NCI-H524 treated with DMSO at 0.1 percent for 48 hours (cell line): ENCODE results near the gene RGR.
"Not testable (repeated sequence)": the region's sequence is repeated elsewhere in the genome, so short reads cannot be mapped to it uniquely, and the experiment has no call there.

Experiments
- DNase-seq: peaks from one replicate; lab custom pipeline; 2025; lab: John Stamatoyannopoulos, UW

Gene RGR

GRCh38 chr10:84258034-84258695, 13.3 kb downstream of the RGR start:
- DNase-seq = no peak

DNA sequence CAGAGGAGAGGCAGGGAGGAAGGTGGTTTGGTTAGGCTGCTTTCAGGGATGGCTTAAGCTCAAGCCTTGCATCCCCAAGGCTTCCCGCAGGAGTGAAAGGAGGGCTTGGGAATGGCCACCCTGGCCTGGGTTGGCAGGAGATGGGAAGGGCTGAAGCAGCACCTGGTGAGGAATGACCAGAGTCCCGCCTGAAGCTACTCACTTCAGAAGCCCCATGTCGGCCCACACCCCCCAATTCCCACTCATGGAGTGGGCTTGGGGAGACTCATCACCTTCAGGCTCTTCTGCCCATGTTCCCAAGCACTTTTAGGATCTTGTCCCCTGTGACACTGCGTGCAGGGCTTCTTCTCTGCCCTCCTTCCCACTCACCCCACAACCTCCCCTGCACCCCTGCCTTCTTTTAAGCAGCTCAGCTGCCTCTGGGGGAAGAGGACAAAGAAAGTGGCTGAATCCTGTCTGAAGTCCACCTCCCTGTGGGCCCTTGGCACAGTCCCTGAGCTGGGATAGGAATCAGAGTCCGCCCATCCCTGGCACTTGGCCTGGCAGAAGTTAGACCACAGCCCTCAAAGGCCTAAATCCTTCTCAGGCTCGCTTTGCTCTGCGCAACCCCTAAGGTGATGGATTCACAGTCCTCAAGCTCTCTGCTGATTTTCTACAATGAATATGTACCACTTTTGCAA, 16.5 kb downstream of the RGR start:
- DNase-seq = no peak

DNA sequence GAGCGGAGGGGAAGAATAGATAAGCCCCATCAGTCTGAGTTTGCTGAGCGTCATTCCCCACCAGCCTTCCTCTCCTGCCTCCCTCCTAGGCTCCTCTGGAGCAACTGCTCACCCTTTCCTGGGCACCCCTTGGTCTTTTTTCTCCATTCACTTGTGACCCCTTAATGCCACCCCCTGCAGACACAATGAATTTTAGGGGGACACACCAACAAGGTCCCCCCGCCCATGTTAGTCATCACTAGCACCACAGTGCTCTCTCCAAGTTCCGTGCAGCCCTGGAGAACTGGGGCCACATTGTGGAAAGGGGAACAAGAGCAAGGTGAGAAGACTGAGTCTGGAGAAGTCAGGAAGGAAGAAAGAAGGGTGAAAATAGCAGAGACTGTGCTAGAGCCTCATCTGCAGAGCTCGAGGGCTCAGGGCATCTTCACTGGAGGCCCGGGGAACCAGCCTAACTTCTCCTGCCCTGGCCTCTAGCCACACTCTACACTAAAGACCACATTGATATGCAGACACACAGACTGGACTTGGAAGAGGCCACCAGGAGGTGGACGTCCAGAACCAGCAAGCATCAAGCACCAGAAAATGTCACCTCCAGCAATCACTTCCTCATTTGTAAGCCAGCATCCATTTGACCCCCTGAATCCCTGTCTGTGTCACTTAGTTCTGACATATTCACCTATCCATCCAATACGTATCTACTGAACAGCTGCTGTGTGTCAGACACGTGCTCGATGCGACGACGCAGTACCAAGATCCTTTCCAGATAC, 17.5 kb downstream of the RGR start:
- no peak for DNase-seq

GRCh38 chr10:84263716-84264115, 18.9 kb downstream of the RGR start:
- no peak for DNase-seq

- DNase-seq = no peak
Observed at GRCh38 chr10:84264611-84265141, 19.8 kb downstream of the RGR start.

GRCh38 chr10:84265418-84265817, 20.6 kb downstream of the RGR start:
- DNase-seq = peak; percentile 28

DNA sequence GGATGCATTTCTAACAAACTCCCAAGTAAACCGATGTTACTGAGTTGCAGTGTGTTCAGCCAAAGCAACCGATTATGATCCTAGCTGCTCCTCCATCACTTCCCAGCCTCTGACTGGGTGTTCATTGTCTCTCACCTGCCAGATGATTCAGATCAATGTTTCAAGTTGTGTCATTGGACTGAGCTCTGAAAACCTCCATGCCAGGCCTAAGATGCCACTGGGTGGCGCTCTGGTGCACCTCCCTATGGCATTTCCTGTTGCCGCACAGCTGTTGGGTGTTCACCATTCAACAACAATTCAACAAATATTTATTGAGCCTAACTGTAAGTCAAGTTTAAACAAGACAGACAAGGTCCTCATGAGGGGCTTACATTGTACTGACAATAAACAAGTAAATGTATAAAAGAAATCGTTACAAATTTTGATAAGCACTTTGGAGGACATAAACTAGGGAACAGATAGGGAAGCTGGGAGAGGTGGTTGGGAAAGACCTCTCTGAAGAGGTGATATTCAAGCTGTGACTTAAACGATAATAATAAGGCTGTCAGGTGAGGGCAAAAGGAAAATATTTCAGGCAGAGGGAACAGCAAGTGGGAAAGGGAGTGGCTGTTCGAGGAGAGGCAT, 22.8 kb downstream of the RGR start:
- DNase-seq = no peak

- DNase-seq = no peak
Observed at GRCh38 chr10:84269162-84269561, 24.3 kb downstream of the RGR start.

DNA sequence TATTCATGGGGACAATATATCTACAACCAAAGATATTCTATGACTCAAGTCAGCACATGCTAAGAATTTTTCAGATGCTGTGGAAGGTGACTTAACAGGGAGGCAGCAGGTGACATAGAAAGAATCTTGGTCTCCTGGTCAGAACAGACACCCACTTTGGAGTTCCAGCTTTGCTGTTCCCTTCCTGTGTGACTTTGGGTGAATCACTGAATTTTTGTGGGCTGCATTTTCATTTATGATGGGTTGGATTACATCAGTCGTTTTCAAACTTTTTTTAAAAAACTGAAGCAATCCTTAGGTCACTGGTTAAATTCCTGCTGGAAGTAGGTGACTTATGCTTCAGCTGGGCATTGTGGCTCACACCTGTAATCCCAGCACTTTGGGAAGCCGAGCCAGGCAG, 24.9 kb downstream of the RGR start:
- no peak for DNase-seq

- DNase-seq = no peak
Observed at GRCh38 chr10:84270708-84271107, 25.9 kb downstream of the RGR start.

DNA sequence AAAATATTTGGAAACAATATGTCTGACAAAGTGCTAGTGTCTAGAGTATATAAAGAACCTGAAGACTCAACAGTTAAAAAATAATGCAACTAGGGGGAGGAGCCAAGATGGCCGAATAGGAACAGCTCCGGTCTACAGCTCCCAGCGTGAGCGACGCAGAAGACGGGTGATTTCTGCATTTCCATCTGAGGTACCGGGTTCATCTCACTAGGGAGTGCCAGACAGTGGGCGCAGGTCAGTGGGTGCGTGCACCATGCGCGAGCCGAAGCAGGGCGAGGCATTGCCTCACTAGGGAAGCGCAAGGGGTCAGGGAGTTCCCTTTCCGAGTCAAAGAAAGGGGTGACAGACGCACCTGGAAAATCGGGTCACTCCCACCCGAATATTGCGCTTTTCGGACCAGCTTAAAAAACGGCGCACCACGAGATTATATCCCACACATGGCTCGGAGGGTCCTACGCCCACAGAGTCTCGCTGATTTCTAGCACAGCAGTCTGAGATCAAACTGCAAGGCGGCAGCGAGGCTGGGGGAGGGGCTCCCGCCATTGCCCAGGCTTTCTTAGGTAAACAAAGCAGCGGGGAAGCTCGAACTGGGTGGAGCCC, 35.1 kb downstream of the RGR start:
- DNase-seq = not testable (repeated sequence)

DNA sequence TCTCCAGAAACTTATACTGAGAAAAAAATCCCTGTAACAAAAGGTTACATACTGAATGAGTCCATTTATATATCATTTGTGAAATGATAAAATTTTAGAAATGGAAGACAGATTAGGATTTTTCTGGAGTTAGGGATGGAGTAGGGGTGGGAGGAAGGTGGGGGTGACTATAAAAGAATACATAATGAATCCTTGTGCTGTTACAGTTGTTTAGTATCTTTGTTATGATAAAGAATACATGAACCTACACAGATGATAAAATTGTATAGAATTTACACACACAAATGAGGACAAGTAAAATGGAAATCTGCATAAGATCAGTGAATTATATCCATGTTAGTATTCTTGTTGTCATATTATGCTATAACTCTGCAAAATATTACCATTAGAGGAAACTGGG, 41.8 kb downstream of the RGR start:
- DNase-seq = no peak

- DNase-seq = no peak
Observed at GRCh38 chr10:84288151-84288550, 43.3 kb downstream of the RGR start.

GRCh38 chr10:84289521-84290200, 44.8 kb downstream of the RGR start:
- no peak for DNase-seq

DNA sequence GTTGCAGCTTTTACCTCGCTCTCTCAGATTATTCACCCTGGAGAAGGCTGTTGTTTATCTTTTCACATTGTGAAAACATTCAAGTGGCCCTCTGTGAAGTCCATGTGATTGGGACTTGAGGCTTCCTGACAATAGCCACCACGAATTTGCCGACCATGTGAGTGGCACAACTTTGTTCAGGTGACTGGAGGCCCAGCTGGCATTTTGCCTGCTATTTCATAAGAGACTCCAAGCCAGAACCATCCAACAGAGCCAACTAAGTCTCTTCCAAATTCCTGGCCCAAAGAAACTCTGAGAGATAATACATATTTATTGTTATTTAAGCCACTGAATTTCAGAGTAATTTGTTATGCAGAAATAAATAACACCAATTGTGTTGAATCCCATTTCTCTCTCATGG, 45.4 kb downstream of the RGR start:
- DNase-seq = no peak

- no peak for DNase-seq
Observed at GRCh38 chr10:84291384-84291783, 46.5 kb downstream of the RGR start.

GRCh38 chr10:84292502-84292901, 47.6 kb downstream of the RGR start:
- no peak for DNase-seq

DNA sequence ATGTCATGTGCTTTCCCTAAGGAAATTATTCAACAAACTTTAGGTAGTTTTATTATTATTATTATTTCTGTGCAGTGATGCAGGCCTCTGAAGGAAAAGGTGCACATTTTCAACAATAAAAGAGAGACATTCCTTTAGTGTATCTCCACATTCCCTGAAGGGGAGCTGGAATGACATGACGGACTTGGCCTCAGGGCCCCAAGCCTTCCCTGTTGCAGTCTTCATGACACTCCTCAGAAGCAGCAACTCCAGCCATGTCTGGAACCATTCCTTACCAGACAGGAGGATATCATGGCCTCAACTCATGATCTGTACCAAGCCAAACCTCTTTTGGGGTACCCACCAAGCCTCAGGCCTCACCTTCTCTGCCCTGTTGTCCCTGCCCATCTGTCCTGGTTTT, 48.3 kb downstream of the RGR start:
- no peak for DNase-seq

- DNase-seq = peak; percentile 22
Observed at GRCh38 chr10:84293574-84294016, 48.7 kb downstream of the RGR start.

DNA sequence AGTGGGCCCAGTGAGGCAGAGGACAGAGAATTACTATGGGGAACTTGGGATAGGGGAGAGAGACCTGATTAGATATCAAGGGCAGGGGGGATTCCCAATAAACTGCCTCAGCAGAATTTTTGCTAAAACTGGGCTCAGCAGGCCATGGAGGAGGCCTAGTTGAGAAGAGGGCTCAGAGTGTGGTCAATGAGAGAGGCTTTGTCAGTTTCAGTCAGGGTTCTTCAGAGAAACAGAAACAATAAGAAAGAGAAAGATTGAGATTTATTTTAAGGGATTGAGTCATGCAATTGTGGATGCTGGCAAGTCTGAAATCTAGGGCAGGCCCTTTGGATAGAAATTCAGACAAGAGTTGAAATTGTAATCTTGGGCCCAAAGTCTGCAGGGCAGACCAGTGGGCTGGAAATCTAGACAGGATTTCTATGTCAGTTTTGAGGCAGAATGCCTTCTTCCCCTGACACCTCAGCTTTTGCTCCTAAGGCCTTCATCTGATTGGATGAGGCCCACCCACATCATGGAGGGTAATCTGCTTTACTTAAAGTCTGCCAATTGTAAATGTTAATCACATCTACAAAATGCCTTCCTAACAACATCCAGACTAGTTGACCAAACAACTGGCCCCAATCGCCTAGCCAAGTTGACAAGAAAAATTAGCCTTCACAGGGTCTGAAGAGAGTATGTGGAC, 50.1 kb downstream of the RGR start:
- DNase-seq = no peak
